Mucosa of gallbladder (tissue), 1 donor: Measurements from ENCODE around the gene RPL28. TPM values are rescaled to one million over a fixed set of nuclear protein-coding genes. Genes with fewer than 3 reads are reported as not detected.
A peak's percentile ranks its signal among the peaks of the same experiment; 100 is the strongest.

Experiments
- DNase-seq: peaks from one replicate; pipeline ENCODE4 v3.0.0-alpha.2; 2020; ENCODE audit warnings: low spot score
- total RNA-seq: library from RNA; stranded (reverse); gene quantifications from one replicate; pipeline ENCODE4 v1.2.1, GENCODE V29; 2021
- donor health status: DM: no; HTN: no; CAD: no.

The RPL28 gene
- 1,612 TPM for total RNA-seq

DNA sequence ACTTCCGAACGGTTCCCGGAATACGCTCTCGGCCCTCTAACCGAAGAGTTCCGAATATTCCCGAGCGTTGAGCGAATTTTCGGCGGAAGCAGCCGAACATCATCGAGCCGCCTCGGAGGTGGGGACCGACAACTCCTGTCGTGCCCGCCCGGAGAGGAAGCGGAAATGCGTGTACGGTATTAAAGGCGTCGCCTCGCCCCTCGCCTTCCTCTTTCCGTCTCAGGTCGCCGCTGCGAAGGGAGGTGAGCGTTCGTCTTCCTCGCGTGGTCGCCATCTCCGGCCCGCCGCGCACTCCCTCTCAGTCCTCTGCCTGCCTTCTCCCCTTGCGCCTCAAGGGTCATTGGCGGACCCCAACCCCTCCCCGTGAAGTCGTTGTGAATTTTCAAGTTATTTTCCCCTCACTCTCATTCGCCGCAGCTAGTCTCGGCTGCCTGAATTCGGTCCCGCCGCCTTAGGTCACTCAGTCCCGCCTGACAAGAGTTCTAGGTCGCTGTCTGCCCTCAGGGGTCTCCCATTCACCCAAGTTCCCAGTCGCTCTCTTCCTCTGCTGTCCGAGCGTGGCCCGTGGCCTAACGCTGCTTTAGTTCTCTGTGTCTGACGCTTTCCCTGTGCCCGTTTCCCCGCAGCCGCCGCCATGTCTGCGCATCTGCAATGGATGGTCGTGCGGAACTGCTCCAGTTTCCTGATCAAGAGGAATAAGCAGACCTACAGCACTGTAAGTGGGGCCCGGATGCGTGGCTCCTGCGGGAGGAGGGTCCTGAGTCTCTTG, at the start of gene RPL28:
RPL28 (plus strand) TSS at position 209 of the 769 bp plus-strand sequence; CDS start at position 635, 426 bp downstream.
- DNase-seq = peak; percentile 99

DNA sequence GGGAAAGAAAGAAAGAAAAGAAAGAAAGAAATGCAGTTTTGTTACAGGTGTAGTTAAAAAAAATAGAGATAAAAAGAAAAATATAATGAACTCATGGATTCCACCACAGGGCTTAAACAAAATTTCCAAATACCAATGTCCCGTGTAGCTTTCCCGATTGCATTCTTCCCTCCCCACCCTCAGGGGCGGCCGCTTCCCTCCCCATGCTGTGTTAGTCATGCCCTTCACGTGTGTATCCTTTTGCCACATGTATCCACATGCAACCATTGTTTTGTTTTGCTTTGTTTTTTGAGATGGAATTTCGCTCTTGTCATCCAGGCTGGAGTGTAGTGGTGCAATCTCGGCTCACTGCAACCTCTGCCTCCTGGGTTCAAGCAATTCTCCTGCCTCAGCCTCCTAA, 49.6 kb upstream of the RPL28 start:
- DNase-seq = no peak

DNA sequence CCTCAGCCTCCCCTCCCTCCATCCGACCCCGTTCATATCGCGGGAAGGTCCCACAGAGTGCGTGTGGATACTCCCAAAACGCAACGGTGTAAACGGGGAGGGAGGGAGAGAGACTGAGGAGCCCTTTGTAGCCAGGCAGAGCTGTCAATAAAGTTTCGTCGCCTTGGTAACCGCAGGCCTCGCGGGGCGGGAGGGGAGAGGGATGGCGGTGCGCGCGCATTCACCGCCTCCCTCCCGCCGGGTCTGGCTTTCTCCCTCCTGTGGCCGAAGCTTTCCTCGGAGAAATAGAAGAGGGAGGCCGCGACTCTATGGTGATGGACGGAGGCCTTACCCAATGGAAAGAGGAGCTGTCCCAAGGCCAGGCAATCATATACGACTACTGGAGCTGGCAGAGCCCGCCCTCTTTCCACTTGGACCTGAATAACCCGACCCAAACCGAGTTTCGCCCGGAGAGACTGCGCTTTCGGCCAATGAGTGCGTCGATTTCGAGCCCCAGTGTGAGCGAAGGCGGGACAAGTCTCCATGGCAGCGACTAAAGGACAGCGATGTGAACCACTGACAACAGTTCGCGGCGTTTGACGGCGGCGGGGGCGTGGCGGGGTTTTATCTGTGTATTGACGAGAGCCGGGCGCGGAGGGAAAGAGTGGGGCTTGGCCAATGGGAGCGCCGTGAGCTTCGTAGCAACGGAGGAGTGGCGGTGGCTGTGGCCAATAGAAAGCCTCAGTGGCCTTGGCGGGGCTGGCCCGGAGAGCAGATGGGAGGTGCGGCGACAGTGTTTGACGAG, 46.4 kb upstream of the RPL28 start, which contains the start of gene KMT5C:
KMT5C (plus strand) TSS at position 772 of the 784 bp plus-strand sequence. CDS start 2,061 bp downstream, outside the sequence.
- peak; percentile 100 for DNase-seq

DNA sequence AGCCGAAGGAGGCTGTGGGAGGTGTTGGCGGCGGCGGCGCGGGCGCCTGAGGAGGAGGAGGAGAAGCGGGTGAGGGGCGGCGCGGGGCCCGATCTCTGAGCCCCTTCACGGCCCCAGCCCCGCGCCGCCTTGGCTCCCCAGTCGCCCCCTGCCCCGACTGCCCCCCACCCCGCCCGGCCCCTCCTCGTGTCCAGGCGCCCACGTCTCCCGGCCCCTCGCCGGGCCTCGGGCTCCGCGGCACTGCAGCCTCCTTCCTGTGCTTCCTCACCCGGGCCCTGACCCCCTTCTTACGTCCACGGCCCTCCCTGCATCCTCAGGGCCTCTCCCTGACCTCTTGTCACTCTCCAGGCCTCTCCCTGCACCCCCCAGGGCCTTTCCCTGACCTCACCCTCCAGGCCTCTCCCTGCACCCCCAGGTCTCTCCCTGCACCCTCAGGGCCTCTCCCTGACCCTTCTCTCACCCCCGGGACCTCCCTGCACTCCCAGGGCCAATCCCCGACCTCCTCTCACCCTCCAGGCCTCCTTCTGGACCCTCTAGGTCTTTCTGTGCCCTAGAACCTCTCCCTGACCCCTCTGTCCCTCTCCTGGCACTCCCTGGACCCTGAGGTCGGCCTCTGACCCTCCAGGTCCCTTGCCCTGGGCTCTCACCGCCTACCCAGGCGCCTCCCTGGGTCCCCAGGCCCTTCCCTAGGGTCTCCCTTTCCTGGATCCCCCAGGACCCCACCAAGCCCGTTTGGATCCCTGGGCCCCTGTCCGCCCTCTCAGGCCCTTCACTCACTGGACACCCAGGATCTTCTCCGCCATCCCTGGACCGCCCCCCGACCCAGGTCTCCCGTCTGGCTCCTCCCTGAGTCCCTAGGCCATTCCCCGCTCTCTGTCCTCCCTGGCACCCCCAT, 45.6 kb upstream of the RPL28 start:
- no peak for DNase-seq

DNA sequence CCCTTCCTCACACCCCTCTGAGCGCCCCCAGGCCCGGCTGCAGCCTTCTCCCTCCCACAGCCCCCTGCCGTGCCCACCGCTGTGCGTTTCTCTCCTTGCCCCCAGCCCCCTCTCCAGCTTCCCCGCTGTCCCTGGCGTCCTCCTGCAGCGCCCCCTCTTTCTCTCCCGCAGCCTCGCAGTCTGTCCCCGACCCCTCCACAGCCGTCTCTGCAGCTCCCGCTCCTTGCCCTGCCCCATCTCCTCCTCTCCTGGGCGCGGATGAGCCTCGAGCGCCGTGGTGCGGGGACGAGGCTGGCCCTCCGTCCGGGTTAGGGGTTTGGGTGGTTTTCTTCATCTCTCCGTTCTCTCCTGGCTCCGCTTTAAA, 45.0 kb upstream of the RPL28 start:
- no peak for DNase-seq

DNA sequence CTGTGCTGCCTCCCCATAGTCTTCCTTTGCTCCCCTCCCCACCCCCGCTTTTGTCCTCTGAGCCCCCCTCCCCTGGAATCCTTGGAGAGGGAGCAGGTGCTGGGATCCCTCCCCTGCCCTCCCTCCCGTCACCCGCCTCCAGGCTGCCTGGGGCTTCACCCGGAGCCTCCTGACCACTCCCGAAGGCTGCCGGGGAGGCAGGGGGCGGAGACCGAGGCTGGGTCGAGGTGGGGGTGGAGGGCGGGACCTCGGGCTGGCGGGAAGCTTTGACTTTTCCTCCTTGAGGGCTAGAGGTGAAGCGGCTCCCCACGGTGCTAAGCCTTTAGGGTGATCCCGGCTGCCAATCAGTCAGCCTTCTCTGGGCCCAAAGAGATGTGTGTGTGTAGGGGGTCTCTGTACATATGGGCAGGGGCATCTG, 44.6 kb upstream of the RPL28 start:
- peak; percentile 50 for DNase-seq

DNA sequence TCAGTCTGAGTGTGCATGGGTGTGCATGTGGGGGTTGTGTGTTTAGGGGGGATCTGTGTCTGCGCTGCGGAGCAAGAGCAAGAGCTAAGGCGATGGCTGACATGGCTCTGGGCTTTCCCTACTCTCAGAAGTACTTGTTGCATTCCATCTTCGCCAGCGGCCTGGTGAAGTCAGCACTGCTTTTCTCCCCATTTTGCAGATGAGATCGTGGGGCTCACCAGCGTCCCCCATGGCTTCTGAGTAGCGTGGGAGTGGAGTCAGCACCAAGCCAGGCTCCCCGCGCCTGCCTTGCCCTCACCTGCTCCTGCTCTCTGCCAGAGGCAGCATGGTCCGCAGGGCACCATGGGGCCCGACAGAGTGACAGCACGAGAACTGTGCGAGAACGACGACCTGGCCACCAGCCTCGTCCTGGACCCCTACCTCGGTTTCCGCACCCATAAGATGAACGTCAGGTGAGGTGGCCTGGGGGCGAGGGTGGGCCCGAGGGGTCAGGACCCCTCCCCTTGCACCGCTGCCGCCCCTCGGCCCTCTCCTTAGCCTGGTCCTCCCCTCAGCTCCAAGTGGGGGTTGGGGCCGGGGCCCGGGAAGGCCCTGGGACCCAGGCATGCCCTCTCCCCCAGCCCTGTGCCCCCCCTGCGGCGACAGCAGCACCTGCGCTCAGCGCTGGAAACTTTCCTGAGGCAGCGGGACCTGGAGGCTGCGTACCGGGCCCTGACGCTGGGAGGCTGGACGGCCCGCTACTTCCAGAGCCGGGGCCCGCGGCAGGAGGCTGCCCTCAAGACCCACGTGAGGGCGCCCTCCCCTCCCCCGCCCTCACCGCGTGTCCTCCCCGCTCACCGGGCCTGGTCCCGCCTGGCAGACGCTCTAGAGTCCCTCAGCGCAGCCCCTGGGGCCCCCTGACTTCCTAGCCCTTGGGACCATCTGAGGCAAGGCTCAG, 43.9 kb upstream of the RPL28 start:
- DNase-seq = no peak

DNA sequence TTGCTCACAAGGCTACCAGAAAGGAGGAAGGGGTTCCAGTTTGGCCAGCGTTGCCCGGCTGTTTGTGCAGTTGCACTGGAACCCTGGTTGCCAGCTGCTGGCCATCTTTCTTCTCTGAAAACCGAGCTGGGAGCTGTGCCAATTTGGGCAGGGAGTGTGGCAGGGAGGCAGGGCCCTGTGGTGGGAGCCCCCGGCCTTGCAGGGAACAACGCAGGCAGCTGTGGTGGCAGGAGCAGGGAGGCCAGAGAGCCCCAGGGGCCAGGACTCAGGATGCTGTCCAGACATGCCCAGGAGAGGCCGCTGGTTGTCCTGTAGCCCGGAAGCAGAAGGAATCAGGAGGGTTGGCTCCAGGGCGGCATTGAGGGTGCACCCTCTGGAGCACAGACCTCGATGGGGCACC, 41.3 kb upstream of the RPL28 start:
- DNase-seq = no peak

DNA sequence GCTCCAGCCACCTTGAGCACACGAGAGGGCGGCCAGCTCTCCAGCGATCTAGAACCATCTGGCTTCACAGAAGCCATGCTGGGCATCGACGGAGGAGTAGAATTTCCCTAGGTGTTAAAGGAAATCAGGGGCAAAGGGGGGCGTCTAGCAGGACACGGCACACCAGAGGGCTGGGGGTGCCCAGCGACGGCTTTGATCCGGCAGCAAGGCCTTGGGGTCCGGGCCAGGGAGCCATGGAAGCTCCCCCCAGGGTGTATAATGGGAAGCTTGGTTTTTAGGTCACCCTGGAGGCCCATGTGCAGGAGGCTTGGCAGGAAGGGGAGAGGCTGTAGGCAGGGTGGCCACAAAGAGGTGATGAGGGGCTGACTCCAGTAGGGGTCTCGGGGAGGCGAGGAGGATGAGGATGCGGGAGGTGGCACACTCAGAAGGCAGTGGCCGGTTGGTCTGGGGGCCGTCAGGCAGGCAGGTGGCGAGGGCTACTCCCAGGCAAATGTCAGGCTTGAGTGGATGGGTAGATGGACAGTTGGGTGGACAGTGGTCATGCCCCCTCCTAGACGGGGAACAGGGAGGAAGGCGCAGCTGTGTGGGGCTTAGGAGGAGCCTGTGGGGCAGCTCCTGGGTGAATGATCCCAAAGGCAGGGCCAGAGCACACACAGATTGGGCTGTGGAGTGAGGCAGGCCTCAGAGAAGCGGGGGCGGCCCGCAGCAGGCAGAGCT, 40.5 kb upstream of the RPL28 start:
- no peak for DNase-seq

DNA sequence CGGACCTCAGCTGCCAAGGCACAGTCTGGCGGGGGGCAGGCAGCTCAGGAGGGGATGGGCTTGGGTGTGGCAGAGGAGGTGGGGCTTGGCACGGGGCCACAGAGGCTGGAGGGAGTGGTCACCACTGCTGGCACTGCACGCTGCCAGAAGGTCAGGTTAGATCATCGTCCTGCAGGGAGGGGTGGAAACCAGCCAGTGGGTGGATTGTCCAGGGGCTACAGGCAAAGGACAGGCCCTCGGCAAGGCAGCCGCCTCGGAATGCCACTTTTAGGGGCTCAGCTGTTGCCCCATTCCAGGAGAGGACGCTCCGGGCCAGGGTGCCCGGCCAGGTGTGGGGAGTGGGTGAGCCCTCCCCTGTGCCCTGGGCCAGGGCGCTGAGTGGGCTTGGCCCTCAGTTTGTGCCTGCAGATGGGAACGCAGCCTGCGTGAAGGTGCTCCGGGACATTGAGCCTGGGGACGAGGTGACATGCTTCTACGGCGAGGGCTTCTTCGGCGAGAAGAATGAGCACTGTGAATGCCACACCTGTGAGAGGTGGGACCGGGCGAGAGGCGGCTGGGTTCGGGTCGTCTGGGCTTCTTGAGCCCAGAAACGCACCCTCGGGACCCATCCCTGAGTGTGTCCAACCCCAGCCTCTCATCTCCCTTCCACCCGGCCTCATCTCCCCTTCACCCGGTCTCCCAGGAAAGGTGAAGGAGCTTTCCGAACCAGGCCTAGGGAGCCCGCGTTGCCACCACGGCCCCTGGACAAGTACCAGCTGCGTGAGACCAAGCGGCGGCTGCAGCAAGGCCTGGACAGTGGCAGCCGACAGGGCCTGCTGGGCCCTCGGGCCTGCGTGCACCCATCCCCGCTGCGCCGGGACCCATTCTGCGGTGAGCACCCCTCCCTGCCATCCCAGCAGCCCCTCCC, 39.7 kb upstream of the RPL28 start:
- DNase-seq = no peak

DNA sequence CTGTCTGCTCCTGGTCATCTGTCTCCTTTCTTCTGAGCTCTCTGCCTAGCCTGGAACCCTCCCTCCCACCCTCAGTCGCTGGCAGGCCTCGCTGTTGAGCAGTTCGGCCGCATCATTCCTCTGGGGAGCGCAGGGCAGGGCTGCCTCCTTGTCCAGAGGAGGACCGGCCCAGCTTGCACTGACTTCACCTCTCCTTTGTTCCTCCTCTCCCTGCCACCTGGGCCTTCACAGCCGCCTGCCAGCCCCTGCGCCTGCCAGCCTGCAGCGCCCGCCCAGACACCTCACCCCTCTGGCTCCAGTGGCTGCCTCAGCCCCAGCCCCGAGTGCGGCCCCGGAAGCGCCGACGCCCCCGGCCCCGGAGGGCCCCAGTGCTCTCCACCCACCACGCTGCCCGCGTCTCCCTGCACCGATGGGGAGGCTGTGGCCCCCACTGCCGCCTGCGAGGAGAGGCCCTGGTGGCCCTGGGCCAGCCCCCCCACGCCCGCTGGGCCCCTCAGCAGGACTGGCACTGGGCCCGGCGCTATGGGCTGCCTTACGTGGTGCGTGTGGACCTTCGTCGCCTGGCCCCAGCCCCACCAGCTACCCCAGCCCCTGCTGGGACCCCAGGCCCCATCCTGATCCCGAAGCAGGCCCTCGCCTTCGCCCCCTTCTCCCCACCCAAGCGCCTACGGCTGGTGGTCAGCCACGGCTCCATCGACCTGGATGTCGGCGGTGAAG, 38.8 kb upstream of the RPL28 start:
- no peak for DNase-seq

DNA sequence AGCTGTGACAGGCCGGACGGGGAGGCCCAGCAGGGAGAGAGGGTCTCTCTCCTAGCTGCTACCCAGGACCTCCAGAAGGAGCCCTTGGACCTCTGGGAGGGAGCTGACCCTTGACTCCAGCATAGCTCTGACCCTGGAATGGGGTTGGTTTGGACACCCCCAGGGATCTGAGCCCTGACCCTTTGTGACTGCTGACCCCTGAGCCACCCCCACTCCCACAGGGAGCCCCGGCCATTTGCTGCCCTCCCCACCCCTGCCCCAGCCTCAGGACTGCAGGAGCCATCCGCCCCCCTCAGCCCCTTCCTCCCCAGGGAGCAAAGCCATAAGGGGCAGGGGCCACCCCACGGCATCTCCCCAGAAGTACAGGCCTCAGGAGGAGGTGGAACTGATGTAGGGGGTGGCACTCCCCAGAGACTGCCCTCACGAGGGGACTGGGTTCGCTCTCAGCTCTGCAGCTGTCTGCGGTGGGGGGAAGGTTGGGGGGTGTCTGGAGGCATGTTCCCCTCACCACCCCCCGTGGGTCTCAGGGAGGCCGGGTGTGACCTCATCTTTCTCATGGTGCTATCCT, 38.2 kb upstream of the RPL28 start:
- no peak for DNase-seq

DNA sequence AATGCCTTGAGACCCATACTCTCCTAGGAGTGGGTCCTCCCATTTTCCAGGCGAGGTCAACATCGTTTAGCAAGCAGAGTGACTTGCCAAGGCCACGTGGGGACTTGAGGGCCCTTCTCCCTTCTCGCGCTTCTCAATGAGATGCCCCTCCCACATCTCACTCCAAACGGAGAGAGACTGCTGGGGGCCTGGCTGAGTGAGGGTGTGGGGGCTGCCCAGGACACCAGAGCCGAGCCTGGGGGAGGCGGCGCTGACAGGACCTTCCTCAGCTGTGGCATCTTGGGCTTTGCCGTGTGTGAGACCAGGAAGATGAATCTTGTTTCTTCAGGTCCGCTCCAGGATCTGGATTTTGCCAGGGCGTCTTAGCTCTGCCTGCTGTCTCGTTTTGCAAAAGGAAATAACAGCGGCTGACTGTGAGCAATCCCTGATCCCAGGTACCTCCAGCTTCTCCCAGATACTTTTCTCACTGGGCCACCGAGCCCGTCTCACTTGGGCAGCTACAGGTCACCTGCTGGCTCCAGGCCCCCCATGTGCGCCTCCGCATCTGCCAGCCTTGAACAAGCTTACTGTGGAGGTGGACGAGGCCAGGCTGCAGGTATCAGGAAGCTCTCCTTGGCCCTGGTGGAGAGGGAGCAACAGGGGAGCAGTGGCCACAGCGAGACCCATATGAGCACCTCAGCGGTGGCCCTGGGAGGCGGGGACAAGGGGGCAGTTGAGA, 37.3 kb upstream of the RPL28 start:
- no peak for DNase-seq

DNA sequence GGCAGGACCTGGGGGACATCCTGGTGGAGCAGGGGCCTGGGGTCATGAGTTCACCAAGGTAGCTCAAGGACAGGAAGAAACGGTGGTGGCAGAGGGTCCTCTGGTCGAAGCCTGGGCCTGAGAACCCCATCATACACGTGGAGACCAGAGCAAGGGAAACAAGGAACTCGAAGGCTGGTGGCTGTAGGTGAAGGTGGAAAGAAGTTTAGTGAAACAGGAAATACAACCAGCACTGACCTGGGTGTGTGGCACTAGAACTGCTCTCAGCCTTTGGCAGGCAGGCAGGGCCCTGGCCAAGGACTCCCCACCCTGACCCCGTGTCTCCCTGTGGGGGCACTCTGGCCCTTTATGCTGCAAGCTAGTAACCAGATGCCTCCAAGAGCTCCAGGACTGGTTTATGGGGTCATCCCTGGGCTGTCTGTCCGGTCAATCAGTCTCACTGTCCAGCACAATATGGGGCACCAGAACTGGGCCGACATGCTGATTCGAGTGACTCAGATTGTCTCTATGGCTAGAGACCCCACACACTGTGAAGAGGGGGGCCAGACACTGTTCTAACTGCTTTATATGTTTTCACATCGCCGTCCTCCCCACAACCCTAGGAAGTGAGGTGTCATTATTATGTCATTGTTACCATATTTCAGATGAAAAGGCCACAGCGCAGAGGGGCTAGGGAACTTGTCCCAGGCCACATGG, 35.0 kb upstream of the RPL28 start:
- no peak for DNase-seq

DNA sequence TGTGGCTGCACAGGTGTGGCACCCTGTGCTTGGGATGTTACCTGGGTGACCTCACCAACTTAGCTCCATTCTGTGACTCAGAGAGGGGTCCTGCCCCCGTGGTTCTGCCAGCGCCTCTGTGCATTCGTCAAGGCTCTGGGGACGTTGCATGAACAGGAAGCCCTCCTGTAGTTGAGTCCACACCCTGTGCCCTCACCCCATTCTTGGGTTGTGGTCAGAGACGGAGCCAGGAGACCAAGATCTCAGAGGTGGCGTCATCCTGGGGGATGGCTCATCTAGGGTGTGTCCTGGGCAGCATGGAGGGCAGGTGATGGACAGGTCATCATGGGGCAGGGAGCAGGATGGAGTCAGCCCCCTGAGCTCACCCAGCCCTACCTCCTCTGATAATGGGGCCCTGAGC, 33.7 kb upstream of the RPL28 start:
- DNase-seq = no peak

DNA sequence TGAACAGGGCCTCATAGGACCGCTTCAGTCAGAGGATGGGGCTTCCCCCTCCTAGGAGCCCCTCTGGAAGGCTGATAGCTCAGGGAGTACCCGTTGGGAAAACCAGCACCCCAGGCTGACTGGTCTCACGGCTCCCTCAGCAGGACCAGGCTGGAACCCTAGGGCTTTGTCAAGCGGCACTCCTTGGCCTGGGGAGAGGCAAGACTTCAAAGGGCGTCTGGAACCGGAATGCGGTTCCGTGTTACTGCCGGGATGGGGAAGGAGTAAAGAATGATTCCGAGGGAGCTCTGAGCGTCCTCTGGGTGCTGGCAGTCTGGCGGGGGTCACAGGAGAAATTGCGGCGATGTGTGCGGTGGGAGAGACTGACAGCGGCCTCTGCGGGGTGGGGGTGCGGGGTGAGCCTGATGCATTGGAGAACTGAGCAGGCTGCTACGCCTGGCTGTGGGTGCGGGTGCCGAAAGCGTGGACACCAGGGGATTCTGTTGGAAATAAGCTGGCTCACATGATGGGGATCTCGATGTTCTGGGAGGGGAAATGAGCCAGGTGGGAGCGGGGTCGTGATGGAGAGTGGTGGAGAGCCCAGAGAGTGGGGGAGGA, 33.1 kb upstream of the RPL28 start:
- no peak for DNase-seq
